HepG2 (cell line): Measurements from ENCODE around the gene HDGFL2. TPM values are rescaled to one million over a fixed set of nuclear protein-coding genes. Genes with fewer than 3 reads are reported as not detected.

Experiments used
- ARNT ChIP-seq: fragments of 450-650 bp; IDR thresholded peaks from 2 replicates; pipeline ENCODE4 v1.6.1; 2017
- BHLHE40 ChIP-seq: IDR thresholded peaks from 2 replicates; pipeline ENCODE4 v1.6.1; 2011; ENCODE audit warnings: low read length, improper control_type of control experiment
- CREB3 ChIP-seq: sonication (generic); formaldehyde crosslinking; IDR thresholded peaks from 2 replicates; pipeline ENCODE4 v1.5.0; 2020; ENCODE audit warnings: missing genetic modification reagents
- FOXJ3 ChIP-seq: sonication (generic); formaldehyde crosslinking; IDR thresholded peaks from 2 replicates; pipeline ENCODE4 v1.4.0; 2020; ENCODE audit warnings: missing genetic modification reagents, mild to moderate bottlenecking, borderline replicate concordance
- FOXP4 ChIP-seq: sonication (generic); formaldehyde crosslinking; IDR thresholded peaks from 2 replicates; pipeline ENCODE4 v1.4.0; 2020; ENCODE audit warnings: missing genetic modification reagents
- JARID2 ChIP-seq: sonication (generic); formaldehyde crosslinking; IDR thresholded peaks from 2 replicates; pipeline ENCODE4 v1.8.1; 2023; ENCODE audit warnings: missing genetic modification reagents, inconsistent platforms; ENCODE audit not compliant: insufficient replicate concordance
- LCORL ChIP-seq, 2 experiments: fragments of 450-650 bp in 1 of 2; sonication (generic) in 1 of 2; formaldehyde crosslinking in 1 of 2; IDR thresholded peaks; 2 replicates each; pipeline versions ENCODE4 v1.5.0 to v1.6.1; 2017 to 2020; ENCODE audit warnings: antibody characterized with exemption in 1 of 2, missing genetic modification reagents in 1 of 2
- PPARG ChIP-seq: conservative IDR thresholded peaks from 2 replicates; pipeline ENCODE4 v1.6.1; 2016; ENCODE audit warnings: missing biosample characterization, missing genetic modification reagents
- SOX6 ChIP-seq, 2 experiments: fragments of 450-650 bp in 1 of 2; sonication (generic) in 1 of 2; formaldehyde crosslinking in 1 of 2; IDR thresholded peaks; 2 replicates each; pipeline versions ENCODE4 v1.4.0 to v1.6.1; 2017 to 2020; ENCODE audit warnings: antibody characterized with exemption in 1 of 2, mild to moderate bottlenecking in 1 of 2, missing genetic modification reagents in 1 of 2
- SP140L ChIP-seq: sonication (generic); formaldehyde crosslinking; IDR thresholded peaks from 2 replicates; pipeline ENCODE4 v1.4.0; 2020; ENCODE audit warnings: missing genetic modification reagents, borderline replicate concordance
- SP5 ChIP-seq: IDR thresholded peaks from 2 replicates; pipeline ENCODE4 v1.6.1; 2016; ENCODE audit warnings: low read depth, borderline replicate concordance
- ZBED4 ChIP-seq: sonication (generic); formaldehyde crosslinking; IDR thresholded peaks from 2 replicates; pipeline ENCODE4 v1.4.0; 2020; ENCODE audit warnings: missing genetic modification reagents, borderline replicate concordance
- ZHX1 ChIP-seq: sonication (generic); formaldehyde crosslinking; IDR thresholded peaks from 2 replicates; pipeline ENCODE4 v1.8.1; 2022; ENCODE audit warnings: low read depth, mild to moderate bottlenecking, missing genetic modification reagents
- ZNF597 ChIP-seq: sonication (generic); formaldehyde crosslinking; IDR thresholded peaks from 2 replicates; pipeline ENCODE4 v1.5.0; 2020; ENCODE audit warnings: missing genetic modification reagents
- ZNF761 ChIP-seq: sonication (generic); formaldehyde crosslinking; conservative IDR thresholded peaks from 2 replicates; pipeline ENCODE4 v1.4.0; 2020; ENCODE audit warnings: mild to moderate bottlenecking, missing genetic modification reagents
- polyA plus RNA-seq, 8 experiments: library from polyadenylated mRNA; depleted of rRNA in 3 of 8; stranded (reverse) in 7 of 8; unstranded in 1 of 8; fragments of >200 nt; fragmentation: Illumina TruSeq in 4 of 8; extraction: Trizol in 4 of 8; gene quantifications; 2 replicates each; pipeline versions ENCODE4 v1.2.1 to v1.2.3, GENCODE V29; 2011 to 2016; ENCODE audit warnings: low read depth in 4 of 8, missing spikeins in 1 of 8, mixed read lengths in 1 of 8; ENCODE audit not compliant: insufficient read depth in 1 of 8
- total RNA-seq, 5 experiments: library from RNA; depleted of rRNA; stranded (reverse); fragments of >200 nt; fragmentation: Illumina TruSeq; extraction: Trizol; gene quantifications; 2 replicates each; pipeline ENCODE4 v1.2.3, GENCODE V29; 2016; ENCODE audit warnings: low read depth in 1 of 5

The HDGFL2 gene
- total and polyA plus RNA-seq, 2 of the 13 experiments (the other 11 are each of a cell fraction or from before 2014, with no cell fraction given), result 20.0 to 51.1 TPM

GRCh38 chr19:4523306-4524110 lies 51.4 kb downstream of the HDGFL2 start (continued):
- peak; percentile 85; the same call in 1 of the 2 replicates for TF ChIP-seq ZBED4 (CRISPR knock-in tag)
- TF ChIP-seq SP5 (CRISPR knock-in tag), result peak; percentile 75; the same call in 1 of the 2 replicates
- TF ChIP-seq FOXJ3 (CRISPR knock-in tag), result no peak
- 0 out of 2 replicates have a peak, but pooled peaks have one; percentile 49 for TF ChIP-seq CREB3 (CRISPR knock-in tag)
- peak; percentile 39; the same call in 1 of the 2 replicates for TF ChIP-seq FOXP4
- TF ChIP-seq LCORL (IDR thresholded peaks at IDR 0.05), result no peak
- peak; percentile 94 for TF ChIP-seq LCORL (CRISPR knock-in tag; IDR thresholded peaks at IDR 0.05)
- TF ChIP-seq ZNF761 (CRISPR knock-in tag), result no peak
- no peak for TF ChIP-seq SP140L (CRISPR knock-in tag)
- TF ChIP-seq ZNF597 (CRISPR knock-in tag), result no peak
- no peak for TF ChIP-seq SOX6 (IDR thresholded peaks at IDR 0.05)
- TF ChIP-seq SOX6 (CRISPR knock-in tag; IDR thresholded peaks at IDR 0.05), result peak; percentile 57; the same call in 1 of the 2 replicates
- 0 out of 2 replicates have a peak, but pooled peaks have one; percentile 45 for TF ChIP-seq BHLHE40
- peak; percentile 41; the same call in 1 of the 2 replicates for TF ChIP-seq ZHX1
- no peak for TF ChIP-seq ARNT
- TF ChIP-seq JARID2 (CRISPR knock-in tag), result peak; percentile 46
- TF ChIP-seq PPARG (CRISPR knock-in tag), result peak; percentile 59
